HEK293T (cell line): ENCODE data around the gene LCN15.

Experiments used
- ARNT ChIP-seq: fragments of 450-650 bp; IDR thresholded peaks from 2 replicates; pipeline ENCODE4 v1.6.1; 2017; ENCODE audit warnings: mild to moderate bottlenecking
- FOXM1 ChIP-seq: fragments of 450-650 bp; IDR thresholded peaks from 2 replicates; pipeline ENCODE4 v1.6.1; 2017; ENCODE audit warnings: mild to moderate bottlenecking, borderline replicate concordance
- HDGF ChIP-seq: fragments of 450-650 bp; IDR thresholded peaks from 2 replicates; pipeline ENCODE4 v1.6.1; 2017; ENCODE audit warnings: antibody characterized with exemption, borderline replicate concordance
- L3MBTL2 ChIP-seq: fragments of 450-650 bp; conservative IDR thresholded peaks from 2 replicates; pipeline ENCODE4 v1.6.1; 2016; ENCODE audit warnings: mild to moderate bottlenecking

DNA sequence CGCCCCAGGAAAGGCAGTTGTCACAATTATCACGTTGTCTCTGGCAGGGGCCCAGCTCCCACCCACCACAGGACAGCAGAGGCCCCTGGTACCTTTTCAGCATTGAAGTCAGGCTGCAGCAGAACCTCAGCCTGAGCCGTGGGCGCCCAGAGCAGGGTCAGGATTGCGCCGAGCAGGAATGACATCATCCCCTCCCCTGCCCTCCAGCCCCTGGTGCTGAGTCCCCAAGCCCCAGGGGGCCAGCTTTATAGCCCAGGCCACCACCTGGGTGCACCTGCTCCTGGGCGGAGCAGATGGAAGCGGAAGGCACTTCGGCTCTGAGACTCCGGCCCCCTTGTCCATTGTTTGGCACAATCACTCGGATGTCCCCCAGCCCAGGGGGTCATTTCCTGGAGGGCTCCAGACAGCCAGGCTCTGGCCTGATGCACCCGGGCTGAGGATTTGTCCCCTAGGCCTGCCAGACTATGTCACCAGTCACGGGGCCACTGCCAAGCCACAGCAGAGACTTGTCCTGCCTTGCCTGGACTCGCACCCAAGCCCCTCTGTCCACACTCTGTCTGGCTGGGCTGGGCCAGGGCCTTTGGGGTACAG is at the start of gene LCN15:
- TF ChIP-seq L3MBTL2 (no peak), ARNT (no peak), HDGF (no peak), FOXM1 (no peak)
